DND-41 (cell line): ENCODE results near the gene EIF6.
A peak's percentile ranks its signal among the peaks of the same experiment; 100 is the strongest.
"Not testable (repeated sequence)": the region's sequence is repeated elsewhere in the genome, so short reads cannot be mapped to it uniquely, and the experiment has no call there.

ENCODE experiments used
- ATAC-seq: fragments of 200-7000 bp; cut with Tn5 transposase; 3 replicates; pipeline ENCODE4 v1.9.1; 2021; ENCODE audit warnings: low read depth; ENCODE audit not compliant: insufficient read depth
- DNase-seq: peaks from one replicate; pipeline ENCODE4 v3.0.0-alpha.2; 2020
- H2AFZ ChIP-seq: 2 replicates; pipeline ENCODE4 v1.6.0; 2012; ENCODE audit warnings: low read depth, low read length
- H3K27ac ChIP-seq: 2 replicates; pipeline ENCODE4 v1.5.1; 2012; ENCODE audit warnings: low read length, inconsistent platforms
- H3K27me3 ChIP-seq: fragments of 200-600 bp; sonication (generic); 2 replicates; pipeline ENCODE4 v1.6.0; 2012; ENCODE audit warnings: low read length, mild to moderate bottlenecking, inconsistent platforms; ENCODE audit not compliant: insufficient read depth, poor library complexity
- H3K36me3 ChIP-seq: 2 replicates; pipeline ENCODE4 v1.5.1; 2012; ENCODE audit warnings: low read length, inconsistent platforms; ENCODE audit not compliant: insufficient read depth
- H3K4me1 ChIP-seq: 2 replicates; pipeline ENCODE4 v1.5.1; 2012; ENCODE audit warnings: mild to moderate bottlenecking, low read length; ENCODE audit not compliant: insufficient read depth
- H3K4me2 ChIP-seq: 2 replicates; pipeline ENCODE4 v1.6.0; 2012; ENCODE audit warnings: mild to moderate bottlenecking, moderate library complexity, low read length, inconsistent platforms; ENCODE audit not compliant: insufficient read depth
- H3K4me3 ChIP-seq, 2 experiments: fragments of 200-600 bp in 1 of 2; shearing (Covaris generic) in 1 of 2; 2 replicates each; pipeline ENCODE4 v1.5.1; 2012 to 2016; ENCODE audit warnings: inconsistent platforms in 2 of 2, low read length in 2 of 2, mild to moderate bottlenecking in 2 of 2, low read depth in 1 of 2, moderate library complexity in 1 of 2
- H3K79me2 ChIP-seq: 2 replicates; pipeline ENCODE4 v1.6.0; 2012; ENCODE audit warnings: low read length, inconsistent platforms; ENCODE audit not compliant: insufficient read depth
- H3K9ac ChIP-seq: 2 replicates; pipeline ENCODE4 v1.6.0; 2012; ENCODE audit warnings: low read depth, mild to moderate bottlenecking, inconsistent platforms, low read length, moderate library complexity
- H3K9me3 ChIP-seq: 2 replicates; pipeline ENCODE4 v1.5.1; 2012; ENCODE audit warnings: low read length, moderate library complexity, mild to moderate bottlenecking, inconsistent platforms; ENCODE audit not compliant: insufficient read depth, severe bottlenecking
- H4K20me1 ChIP-seq: 2 replicates; pipeline ENCODE4 v1.6.0; 2012; ENCODE audit warnings: low read length; ENCODE audit not compliant: insufficient read depth
- CTCF ChIP-seq: IDR thresholded peaks from 2 replicates; pipeline ENCODE4 v1.5.1; 2012; ENCODE audit warnings: borderline replicate concordance, low read length, moderate library complexity, mild to moderate bottlenecking; ENCODE audit not compliant: poor library complexity, severe bottlenecking; ENCODE audit errors: extremely low read depth
- EZH2 ChIP-seq: IDR thresholded peaks from 3 replicates; pipeline ENCODE4 v1.6.1; 2012; ENCODE audit warnings: borderline replicate concordance, low read depth, mild to moderate bottlenecking, moderate library complexity, low read length, inconsistent platforms; ENCODE audit not compliant: severe bottlenecking

The EIF6 gene

GRCh38 chr20:35253010-35253409 is 31.6 kb downstream of the EIF6 start:
- Histone ChIP-seq H3K4me2 (no peak overlapping the region), H3K36me3 (no peaks in the 10 kb centered on the region), H3K9me3 (no peaks in the 10 kb centered on the region), H3K4me3 (no peak overlapping the region), H3K27me3 (no peaks in the 10 kb centered on the region), H3K4me1 (peaks cover 9% of the 10 kb centered on the region; the same call in 1 of the 2 replicates), H3K27ac (no peak overlapping the region), H3K9ac (no peak overlapping the region), H4K20me1 (no peaks in the 10 kb centered on the region), H3K79me2 (no peaks in the 10 kb centered on the region), H2AFZ (no peak overlapping the region)
- DNase-seq (no peak), ATAC-seq (no peak)
- TF ChIP-seq EZH2 (no peak), CTCF (no peak)

- H3K9me3 ChIP-seq, H3K27ac ChIP-seq, H3K4me2 ChIP-seq, H3K4me1 ChIP-seq, H3K9ac ChIP-seq, ATAC-seq, H3K36me3 ChIP-seq, H4K20me1 ChIP-seq, H2AFZ ChIP-seq, H3K79me2 ChIP-seq, H3K27me3 ChIP-seq, DNase-seq, H3K4me3 ChIP-seq: not testable (repeated sequence)
Measured at GRCh38 chr20:35252598-35252997, 32.0 kb downstream of the EIF6 start.

- H3K4me1 ChIP-seq = peaks cover 9% of the 10 kb centered on the region; the same call in 1 of the 2 replicates
- no peaks in the 10 kb centered on the region for H4K20me1 ChIP-seq
- no peaks in the 10 kb centered on the region for H3K27me3 ChIP-seq
- H2AFZ ChIP-seq = no peak overlapping the region
- TF ChIP-seq EZH2 = no peak
- TF ChIP-seq CTCF = no peak
- H3K79me2 ChIP-seq = no peaks in the 10 kb centered on the region
- DNase-seq = no peak
- H3K4me3 ChIP-seq = no peak overlapping the region
- no peak overlapping the region for H3K4me2 ChIP-seq
- no peaks in the 10 kb centered on the region for H3K9me3 ChIP-seq
- no peaks in the 10 kb centered on the region for H3K36me3 ChIP-seq
- peak; percentile 73 for ATAC-seq
- no peak overlapping the region for H3K9ac ChIP-seq
- H3K27ac ChIP-seq = no peak overlapping the region
Measured at GRCh38 chr20:35252037-35252461, 32.5 kb downstream of the EIF6 start.

- no peak overlapping the region for H3K27ac ChIP-seq
- no peaks in the 10 kb centered on the region for H3K27me3 ChIP-seq
- no peak overlapping the region for H2AFZ ChIP-seq
- ATAC-seq (no peak), DNase-seq (no peak)
- no peak overlapping the region for H3K4me3 ChIP-seq
- H3K79me2 ChIP-seq = no peaks in the 10 kb centered on the region
- TF ChIP-seq CTCF (no peak), EZH2 (no peak)
- H3K36me3 ChIP-seq = no peaks in the 10 kb centered on the region
- peaks cover 9% of the 10 kb centered on the region; the same call in 1 of the 2 replicates for H3K4me1 ChIP-seq
- H4K20me1 ChIP-seq = no peaks in the 10 kb centered on the region
- no peaks in the 10 kb centered on the region for H3K9me3 ChIP-seq
- no peak overlapping the region for H3K4me2 ChIP-seq
- no peak overlapping the region for H3K9ac ChIP-seq
Measured at GRCh38 chr20:35251613-35251940, 33.0 kb downstream of the EIF6 start.
